Glomerular visceral epithelial cell (primary cell): ENCODE measurements around the gene PRR13.
"Not testable (repeated sequence)": the region's sequence is repeated elsewhere in the genome, so short reads cannot be mapped to it uniquely, and the experiment has no call there.

Experiments
- DNase-seq: peaks from one replicate; pipeline ENCODE4 v3.0.0-alpha.2; 2016; ENCODE audit errors: extremely low spot score

The PRR13 gene

GRCh38 chr12:53441040-53441833 is at the start of gene PRR13:
Gene PRR13, plus strand, starts transcription at chr12:53441734. Its CDS starts 981 bp downstream, at chr12:53442715.
- peak; percentile 99 for DNase-seq

GRCh38 chr12:53399896-53400295 is 41.6 kb upstream of the PRR13 start:
- DNase-seq, result no peak

- DNase-seq, result not testable (repeated sequence)
Measured at GRCh38 chr12:53402351-53402750, 39.2 kb upstream of the PRR13 start.

DNA sequence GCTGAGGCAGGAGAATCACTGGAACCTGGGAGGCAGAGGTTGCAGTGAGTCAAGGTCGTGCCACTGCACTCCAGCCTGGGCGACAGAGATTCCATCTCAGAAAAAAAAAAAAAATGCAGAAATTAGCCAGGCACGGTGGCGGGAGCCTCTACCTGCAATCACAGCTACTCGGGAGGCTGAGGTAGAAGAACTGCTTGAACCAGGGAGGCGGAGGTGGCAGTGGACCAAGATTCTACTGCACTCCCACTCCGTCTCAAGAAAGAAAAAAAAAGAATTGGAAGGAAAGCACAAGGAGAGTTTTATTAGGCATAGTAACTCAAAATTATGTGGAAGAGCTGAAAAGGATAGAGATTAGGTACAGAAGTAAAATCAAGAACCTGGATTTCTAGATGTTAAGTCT is 38.7 kb upstream of the PRR13 start:
- no peak for DNase-seq

DNA sequence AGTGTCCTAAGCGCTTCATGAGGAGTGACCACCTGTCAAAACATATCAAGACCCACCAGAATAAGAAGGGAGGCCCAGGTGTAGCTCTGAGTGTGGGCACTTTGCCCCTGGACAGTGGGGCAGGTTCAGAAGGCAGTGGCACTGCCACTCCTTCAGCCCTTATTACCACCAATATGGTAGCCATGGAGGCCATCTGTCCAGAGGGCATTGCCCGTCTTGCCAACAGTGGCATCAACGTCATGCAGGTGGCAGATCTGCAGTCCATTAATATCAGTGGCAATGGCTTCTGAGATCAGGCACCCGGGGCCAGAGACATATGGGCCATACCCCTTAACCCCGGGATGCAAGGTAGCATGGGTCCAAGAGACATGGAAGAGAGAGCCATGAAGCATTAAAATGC is 30.6 kb upstream of the PRR13 start:
- no peak for DNase-seq

GRCh38 chr12:53413485-53414204 is 27.9 kb upstream of the PRR13 start:
- no peak for DNase-seq

DNA sequence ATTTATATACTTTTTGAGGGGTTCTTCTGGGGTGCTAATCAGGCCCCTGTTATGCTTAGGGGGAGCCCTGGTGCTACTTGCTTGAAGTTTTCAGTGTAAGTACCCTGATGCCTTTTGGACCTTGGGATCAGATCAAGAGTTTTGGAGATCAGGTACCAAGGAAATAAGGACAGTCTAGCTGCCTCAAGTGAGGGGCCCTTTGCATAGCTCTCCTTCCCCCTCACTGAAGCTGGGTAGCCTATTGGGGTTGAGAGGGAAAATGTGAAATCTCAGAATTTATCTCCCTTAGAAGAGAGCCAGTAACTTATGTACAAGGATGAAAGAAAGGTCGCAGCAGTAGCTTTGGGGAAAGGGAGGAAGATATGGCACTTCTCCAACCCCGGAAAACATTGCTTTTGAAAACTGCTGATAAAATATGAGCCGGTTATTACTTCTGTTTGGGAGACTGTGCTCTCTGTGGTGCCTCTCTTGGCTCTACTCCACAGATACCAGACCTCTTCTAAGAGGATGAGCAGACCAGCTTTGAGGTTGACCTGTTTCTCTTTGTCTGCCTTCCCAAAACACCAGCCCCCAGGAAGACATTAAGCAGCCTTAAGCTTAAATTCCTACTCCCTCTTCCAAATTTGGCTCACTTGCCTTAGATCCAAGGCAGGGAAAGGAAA is 26.6 kb upstream of the PRR13 start:
- DNase-seq, result no peak

- not testable (repeated sequence) for DNase-seq
Measured at GRCh38 chr12:53415752-53416389, 25.7 kb upstream of the PRR13 start.

DNA sequence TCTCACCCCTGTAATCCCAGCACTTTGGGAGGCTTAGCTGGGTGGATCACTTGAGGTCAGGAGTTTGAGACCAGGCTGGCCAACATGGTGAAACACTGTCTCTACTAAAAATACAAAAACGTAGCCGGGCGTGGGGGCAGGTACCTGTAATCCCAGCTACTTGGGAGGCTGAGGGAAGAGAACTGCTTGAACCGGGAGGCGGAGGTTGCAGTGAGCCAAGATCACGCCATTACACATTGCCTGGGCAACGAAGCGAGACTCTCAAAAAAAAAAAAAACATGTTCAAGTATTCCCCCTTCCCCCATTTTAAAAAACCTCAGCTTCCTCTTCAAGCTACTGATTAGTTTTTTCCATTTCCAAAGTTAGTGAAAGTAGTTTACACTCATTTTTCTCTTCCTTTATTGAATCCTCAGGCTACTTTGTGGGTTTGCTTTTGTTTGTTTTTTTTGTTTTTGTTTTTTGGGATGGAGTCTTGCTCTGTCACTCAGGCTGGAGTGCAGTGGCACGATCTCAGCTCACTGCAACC is 24.2 kb upstream of the PRR13 start:
- not testable (repeated sequence) for DNase-seq

DNA sequence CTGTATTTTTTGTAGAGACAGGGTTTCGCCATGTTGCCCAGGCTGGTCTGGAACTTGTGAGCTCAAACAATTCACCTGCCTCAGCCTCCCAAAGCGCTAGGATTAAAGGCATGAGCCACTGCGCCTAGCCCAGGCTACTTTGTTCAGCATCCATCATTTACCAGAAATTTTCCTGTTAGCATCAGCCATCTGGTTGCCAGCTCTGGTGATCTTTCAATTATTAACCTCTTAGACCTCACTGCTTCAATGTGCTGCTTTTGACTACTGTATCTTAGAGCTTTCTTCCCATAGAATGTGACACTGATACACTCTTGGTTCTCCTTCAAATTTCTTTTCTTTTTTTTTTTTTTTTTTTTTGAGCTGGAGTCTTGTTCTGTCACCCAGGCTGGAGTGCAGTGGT is 23.3 kb upstream of the PRR13 start:
- peak; percentile 49 for DNase-seq

GRCh38 chr12:53419756-53420155 is 21.8 kb upstream of the PRR13 start:
- no peak for DNase-seq

DNA sequence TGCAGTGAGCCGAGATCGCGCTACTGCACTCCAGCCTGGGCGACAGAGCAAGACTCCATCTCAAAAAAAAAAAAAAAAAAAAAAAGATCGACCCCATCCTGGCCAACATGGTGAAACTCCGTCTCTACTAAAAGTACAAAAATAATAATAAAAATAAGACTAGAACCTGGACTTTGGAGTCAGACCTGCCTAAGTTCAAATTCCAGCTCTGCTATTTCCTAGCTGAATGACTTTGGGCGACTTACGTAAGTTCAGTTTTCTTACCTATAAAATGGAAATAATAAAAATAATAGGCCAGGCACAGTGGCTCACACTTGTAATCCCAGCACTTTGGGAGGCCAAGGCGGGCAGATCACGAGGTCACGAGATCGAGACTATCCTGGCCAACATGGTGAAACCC is 19.3 kb upstream of the PRR13 start:
- not testable (repeated sequence) for DNase-seq

GRCh38 chr12:53423597-53423996 is 17.9 kb upstream of the PRR13 start, which contains the start of gene AMHR2:
Gene AMHR2, plus strand, starts transcription at chr12:53423855. Its CDS starts 80 bp downstream, at chr12:53423935.
- DNase-seq, result no peak

DNA sequence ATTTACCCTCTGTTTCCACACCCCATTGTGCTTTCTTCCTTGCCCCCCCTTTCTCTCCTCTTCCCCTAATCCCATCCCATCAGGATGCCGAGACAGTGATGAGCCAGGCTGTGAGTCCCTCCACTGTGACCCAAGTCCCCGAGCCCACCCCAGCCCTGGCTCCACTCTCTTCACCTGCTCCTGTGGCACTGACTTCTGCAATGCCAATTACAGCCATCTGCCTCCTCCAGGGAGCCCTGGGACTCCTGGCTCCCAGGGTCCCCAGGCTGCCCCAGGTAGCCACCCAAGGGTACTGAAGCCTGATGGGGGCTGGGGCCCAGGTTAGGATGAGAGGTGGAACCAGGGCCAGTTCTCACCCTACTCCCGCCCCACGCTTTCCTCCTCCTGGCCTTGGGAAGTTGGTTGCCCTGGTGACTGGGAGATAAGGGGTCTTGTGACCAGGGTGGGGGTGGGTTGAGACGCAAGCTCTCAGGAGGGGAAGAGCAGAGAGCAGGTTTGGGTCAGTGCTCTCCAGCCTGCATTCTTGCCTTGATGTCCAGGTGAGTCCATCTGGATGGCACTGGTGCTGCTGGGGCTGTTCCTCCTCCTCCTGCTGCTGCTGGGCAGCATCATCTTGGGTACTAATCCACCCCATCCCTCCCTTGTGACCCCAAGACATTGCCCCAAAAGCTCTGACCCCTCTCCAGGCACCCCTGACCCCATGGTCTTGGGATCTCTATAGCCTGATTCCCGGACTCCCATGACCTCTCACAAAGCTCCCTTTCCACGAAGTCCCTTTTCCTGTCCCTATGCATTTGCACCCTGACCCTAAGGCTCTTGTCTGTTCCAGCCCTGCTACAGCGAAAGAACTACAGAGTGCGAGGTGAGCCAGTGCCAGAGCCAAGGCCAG is 16.7 kb upstream of the PRR13 start:
- DNase-seq, result no peak

DNA sequence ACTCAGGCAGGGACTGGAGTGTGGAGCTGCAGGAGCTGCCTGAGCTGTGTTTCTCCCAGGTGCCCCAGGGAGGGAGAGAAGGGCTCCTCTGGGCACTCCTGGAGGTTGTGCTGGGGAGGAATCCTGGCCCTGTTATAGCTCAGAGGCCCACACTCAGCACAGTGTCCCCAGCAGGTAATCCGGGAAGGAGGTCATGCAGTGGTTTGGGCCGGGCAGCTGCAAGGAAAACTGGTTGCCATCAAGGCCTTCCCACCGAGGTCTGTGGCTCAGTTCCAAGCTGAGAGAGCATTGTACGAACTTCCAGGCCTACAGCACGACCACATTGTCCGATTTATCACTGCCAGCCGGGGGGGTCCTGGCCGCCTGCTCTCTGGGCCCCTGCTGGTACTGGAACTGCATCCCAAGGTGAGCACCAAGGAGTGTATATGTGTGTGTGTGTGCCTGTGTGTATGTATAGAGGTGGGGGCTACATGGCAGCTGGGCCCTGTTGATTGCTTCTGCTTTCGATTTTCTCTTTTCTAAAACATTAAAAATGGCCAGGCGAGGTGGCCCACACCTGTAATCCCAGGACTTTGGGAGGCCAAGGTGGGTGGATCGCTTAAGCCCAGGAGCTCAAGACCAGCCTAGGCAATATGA is 15.9 kb upstream of the PRR13 start:
- DNase-seq, result no peak

DNA sequence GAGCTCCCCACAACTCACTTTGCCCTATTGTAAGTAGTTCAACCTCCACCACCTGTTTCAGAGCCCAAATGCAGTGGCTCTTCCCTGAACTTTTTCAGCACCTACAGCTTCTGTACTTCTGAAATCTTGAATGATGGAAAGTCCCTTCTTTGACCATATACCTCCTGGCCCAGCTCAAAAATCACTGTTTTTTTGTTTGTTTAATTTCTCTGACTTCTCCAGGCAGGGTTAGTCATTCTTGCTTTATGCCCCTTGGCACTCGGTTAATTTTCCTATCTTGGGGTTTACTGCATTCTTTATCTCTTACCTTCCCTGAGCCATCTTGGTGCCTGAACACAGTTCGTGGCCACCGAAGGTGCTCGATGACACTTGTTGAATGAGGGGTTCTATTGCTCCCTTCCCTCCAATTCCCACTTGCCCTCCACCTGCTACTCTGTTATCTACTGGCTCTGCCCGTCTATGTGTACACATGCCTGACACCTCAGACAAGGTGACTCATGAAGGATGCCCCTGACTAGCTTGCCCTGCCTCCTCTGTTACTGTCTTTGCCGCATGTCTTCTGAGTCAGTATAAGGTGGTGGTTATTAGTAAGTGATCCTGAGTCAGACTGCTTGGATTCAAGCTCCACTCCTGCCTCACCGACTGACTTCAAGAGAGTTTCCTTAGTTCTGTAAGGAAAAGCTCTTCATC is 13.5 kb upstream of the PRR13 start:
- peak; percentile 90 for DNase-seq

GRCh38 chr12:53428741-53429140 is 12.8 kb upstream of the PRR13 start:
- DNase-seq, result no peak

DNA sequence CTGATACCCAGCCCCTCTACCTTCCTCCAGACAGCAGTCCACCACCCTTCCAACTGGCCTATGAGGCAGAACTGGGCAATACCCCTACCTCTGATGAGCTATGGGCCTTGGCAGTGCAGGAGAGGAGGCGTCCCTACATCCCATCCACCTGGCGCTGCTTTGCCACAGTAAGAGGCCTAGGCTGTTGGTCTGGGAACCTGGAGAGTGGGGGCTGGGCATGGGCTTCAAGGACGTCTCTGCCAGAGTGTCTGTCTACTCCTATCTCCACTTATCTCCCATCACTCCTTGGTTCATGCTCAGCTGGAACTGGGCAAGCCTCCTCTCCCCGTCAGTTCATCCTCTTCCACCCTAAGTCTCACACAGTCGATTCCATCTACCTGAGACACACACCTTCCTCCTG is 11.4 kb upstream of the PRR13 start:
- DNase-seq, result no peak

DNA sequence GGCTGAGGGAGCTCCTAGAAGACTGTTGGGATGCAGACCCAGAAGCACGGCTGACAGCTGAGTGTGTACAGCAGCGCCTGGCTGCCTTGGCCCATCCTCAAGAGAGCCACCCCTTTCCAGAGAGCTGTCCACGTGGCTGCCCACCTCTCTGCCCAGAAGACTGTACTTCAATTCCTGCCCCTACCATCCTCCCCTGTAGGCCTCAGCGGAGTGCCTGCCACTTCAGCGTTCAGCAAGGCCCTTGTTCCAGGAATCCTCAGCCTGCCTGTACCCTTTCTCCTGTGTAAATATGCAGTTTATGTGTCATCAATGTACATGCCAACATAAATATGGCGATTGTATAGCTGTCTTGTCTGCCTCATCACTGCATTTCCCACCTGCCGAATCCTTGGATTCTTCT is 10.3 kb upstream of the PRR13 start:
- no peak for DNase-seq

DNA sequence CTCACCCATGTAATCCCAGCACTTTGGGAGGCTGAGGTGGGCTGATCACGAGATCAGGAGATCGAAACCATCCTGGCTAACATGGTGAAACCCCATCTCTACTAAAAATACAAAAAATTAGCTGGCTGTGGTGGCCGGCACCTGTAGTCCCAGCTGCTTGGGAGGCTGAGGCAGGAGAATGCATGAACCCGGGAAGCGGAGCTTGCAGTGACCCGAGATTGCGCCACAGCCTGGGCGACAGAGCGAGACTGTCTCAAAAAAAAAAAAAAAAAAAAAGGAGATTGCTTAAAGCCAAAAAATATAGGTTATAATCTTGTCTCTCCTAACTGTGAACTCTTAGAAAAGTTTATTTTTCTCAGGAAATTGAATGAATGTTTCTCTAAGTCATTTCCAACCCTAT is 6.2 kb upstream of the PRR13 start:
- not testable (repeated sequence) for DNase-seq
